Measurements from ENCODE around the gene PIK3C2B.

Gene PIK3C2B

GRCh38 chr1:204462229-204462561 lies 32.4 kb downstream of the PIK3C2B start:
- no peak overlapping the region for H3K4me3 ChIP-seq (ENCODE audit: low read depth, low read length)
- no peak for TF ChIP-seq CTCF (IDR thresholded peaks at IDR 0.05; ENCODE audit: borderline replicate concordance, insufficient read depth, low read depth, low read length)

GRCh38 chr1:204461331-204462228 lies 33.0 kb downstream of the PIK3C2B start:
- peak overlapping the region; percentile 11 for H3K4me3 ChIP-seq (ENCODE audit: low read depth, low read length)
- no peak for TF ChIP-seq CTCF (IDR thresholded peaks at IDR 0.05; ENCODE audit: borderline replicate concordance, insufficient read depth, low read depth, low read length)

GRCh38 chr1:204460346-204460745 lies 34.3 kb downstream of the PIK3C2B start:
- no peak for TF ChIP-seq CTCF (IDR thresholded peaks at IDR 0.05; ENCODE audit: borderline replicate concordance, insufficient read depth, low read depth, low read length)
- no peak overlapping the region for H3K4me3 ChIP-seq (ENCODE audit: low read depth, low read length)

GRCh38 chr1:204459706-204460105 lies 34.9 kb downstream of the PIK3C2B start:
- TF ChIP-seq CTCF (IDR thresholded peaks at IDR 0.05; ENCODE audit: borderline replicate concordance, insufficient read depth, low read depth, low read length), result no peak
- no peak overlapping the region for H3K4me3 ChIP-seq (ENCODE audit: low read depth, low read length)

GRCh38 chr1:204457666-204458065 lies 36.9 kb downstream of the PIK3C2B start:
- H3K4me3 ChIP-seq (ENCODE audit: low read depth, low read length), result no peak overlapping the region

GRCh38 chr1:204456826-204457442 lies 37.7 kb downstream of the PIK3C2B start:
- no peak overlapping the region for H3K4me3 ChIP-seq (ENCODE audit: low read depth, low read length)
- TF ChIP-seq CTCF (IDR thresholded peaks at IDR 0.05; ENCODE audit: borderline replicate concordance, insufficient read depth, low read depth, low read length), result no peak

More at GRCh38 chr1:204457666-204458065, 36.9 kb downstream of the PIK3C2B start:
- no peak for TF ChIP-seq CTCF (IDR thresholded peaks at IDR 0.05; ENCODE audit: borderline replicate concordance, insufficient read depth, low read depth, low read length)

- H3K4me3 ChIP-seq (ENCODE audit: low read depth, low read length), result no peak overlapping the region
- no peak for TF ChIP-seq CTCF (IDR thresholded peaks at IDR 0.05; ENCODE audit: borderline replicate concordance, insufficient read depth, low read depth, low read length)
Measured at GRCh38 chr1:204455831-204456145, 38.8 kb downstream of the PIK3C2B start.
